SK-N-SH (cell line): ENCODE results near the gene SLC1A3. TPM values are rescaled to one million over a fixed set of nuclear protein-coding genes. Genes with fewer than 3 reads are reported as not detected.
A peak's percentile ranks its signal among the peaks of the same experiment; 100 is the strongest.

ENCODE experiments used
- CTCF ChIA-PET: fragments of 300-600, 350-600 bp; formaldehyde crosslinking; extraction: SDS; loops from one replicate; lab custom pipeline; 2021; lab: Yijun Ruan, JAX
- POLR2A ChIA-PET: fragments of 350-600 bp; sonication (Branson Sonifier 250); formaldehyde crosslinking; extraction: SDS; loops from one replicate; lab custom pipeline; 2020; ENCODE audit warnings: antibody characterized with exemption, inconsistent platforms; lab: Yijun Ruan, JAX
- DNase-seq: peaks from one replicate; pipeline ENCODE4 v3.0.0; 2012
- H2AFZ ChIP-seq: fragments of 200-600 bp; sonication (generic); 2 replicates; pipeline ENCODE4 v1.8.1; 2016; ENCODE audit warnings: antibody characterized with exemption, mild to moderate bottlenecking, low read depth
- H3F3A ChIP-seq: fragments of 200-600 bp; sonication (generic); replicated peaks from 2 replicates; pipeline ENCODE3; 2016; ENCODE audit warnings: antibody characterized with exemption, mild to moderate bottlenecking; ENCODE audit not compliant: insufficient read depth
- H3K27ac ChIP-seq, 2 experiments: fragments of 200-500 bp in 1 of 2; fragments of 200-600 bp in 1 of 2; sonication (Bioruptor generic) in 1 of 2; sonication (generic), shearing (Covaris generic) in 1 of 2; 2 replicates each; pipeline versions ENCODE4 v1.5.1 to v1.6.1; 2014 to 2016; ENCODE audit warnings: low read depth in 2 of 2, inconsistent platforms in 1 of 2, low read length in 1 of 2, mild to moderate bottlenecking in 1 of 2, mixed read lengths in 1 of 2
- H3K27me3 ChIP-seq: fragments of 200-600 bp; sonication (generic), shearing (Covaris generic); 2 replicates; pipeline ENCODE4 v1.6.1; 2016; ENCODE audit warnings: mixed run types; ENCODE audit not compliant: insufficient read depth
- H3K36me3 ChIP-seq, 2 experiments: fragments of 200-500 bp in 1 of 2; fragments of 200-600 bp in 1 of 2; sonication (Bioruptor generic) in 1 of 2; sonication (generic) in 1 of 2; replicated peaks in 1 of 2; 2 replicates each; pipeline versions ENCODE3 to v1.5.1; 2014 to 2016; ENCODE audit warnings: low read length in 1 of 2, mild to moderate bottlenecking in 1 of 2; ENCODE audit not compliant: insufficient read depth in 2 of 2, control insufficient read depth in 1 of 2
- H3K4me1 ChIP-seq, 2 experiments: fragments of 200-500 bp in 1 of 2; fragments of 200-600 bp in 1 of 2; sonication (Bioruptor generic) in 1 of 2; sonication (generic), shearing (Covaris generic) in 1 of 2; 2 replicates each; pipeline versions ENCODE4 v1.5.1 to v1.6.1; 2014 to 2016; ENCODE audit warnings: low read depth in 1 of 2, low read length in 1 of 2, mixed run types in 1 of 2; ENCODE audit not compliant: insufficient read depth in 2 of 2, control insufficient read depth in 1 of 2
- H3K4me2 ChIP-seq: fragments of 200-600 bp; sonication (generic), shearing (Covaris generic); 2 replicates; pipeline ENCODE4 v1.6.1; 2017; ENCODE audit warnings: mixed run types
- H3K4me3 ChIP-seq, 2 experiments: fragments of 200-500 bp in 1 of 2; fragments of 200-600 bp in 1 of 2; sonication (Bioruptor generic) in 1 of 2; sonication (generic), shearing (Covaris generic) in 1 of 2; 2 replicates each; pipeline versions ENCODE4 v1.5.1 to v1.8.1; 2014 to 2016; ENCODE audit warnings: low read depth in 2 of 2, inconsistent platforms in 1 of 2, low read length in 1 of 2, mild to moderate bottlenecking in 1 of 2, mixed read lengths in 1 of 2, moderate library complexity in 1 of 2
- H3K79me2 ChIP-seq: fragments of 200-600 bp; sonication (generic); 2 replicates; pipeline ENCODE4 v1.8.1; 2017; ENCODE audit warnings: mild to moderate bottlenecking; ENCODE audit not compliant: insufficient read depth
- H3K9ac ChIP-seq: fragments of 200-600 bp; sonication (generic); 2 replicates; pipeline ENCODE4 v1.6.1; 2017; ENCODE audit warnings: mixed run types
- H3K9me2 ChIP-seq: fragments of 200-600 bp; sonication (generic); 2 replicates; pipeline ENCODE4 v1.6.1; 2017; ENCODE audit warnings: mixed run types
- H3K9me3 ChIP-seq: fragments of 200-600 bp; sonication (generic); 2 replicates; pipeline ENCODE4 v1.6.1; 2017; ENCODE audit warnings: mixed run types, mild to moderate bottlenecking, moderate library complexity
- H4K20me1 ChIP-seq: fragments of 200-600 bp; sonication (generic); 2 replicates; pipeline ENCODE4 v1.6.1; 2017; ENCODE audit warnings: mild to moderate bottlenecking, mixed run types; ENCODE audit not compliant: insufficient read depth
- EZH2phosphoT487 ChIP-seq: fragments of 200-600 bp; sonication (generic); IDR thresholded peaks from 2 replicates; pipeline ENCODE4 v1.6.1; 2017; ENCODE audit warnings: low read depth, mixed run types, mild to moderate bottlenecking, antibody characterized with exemption, moderate library complexity, borderline replicate concordance
- FOXJ3 ChIP-seq: sonication (generic); formaldehyde crosslinking; IDR thresholded peaks from 2 replicates; pipeline ENCODE4 v1.5.1; 2020; ENCODE audit warnings: mild to moderate bottlenecking, missing genetic modification reagents
- GATA2 ChIP-seq: sonication (generic); formaldehyde crosslinking; IDR thresholded peaks from 2 replicates; pipeline ENCODE4 v1.5.0; 2020; ENCODE audit warnings: mild to moderate bottlenecking, missing genetic modification reagents
- MEF2A ChIP-seq: IDR thresholded peaks from 2 replicates; pipeline ENCODE4 v1.4.0; 2012; ENCODE audit warnings: low read depth, borderline replicate concordance
- MXI1 ChIP-seq: IDR thresholded peaks from 2 replicates; pipeline ENCODE4 v1.6.1; 2012; ENCODE audit warnings: mild to moderate bottlenecking, low read depth, low read length, improper control_type of control experiment
- RCOR1 ChIP-seq: fragments of 150-350 bp; IDR thresholded peaks from 2 replicates; pipeline ENCODE4 v1.6.1; 2017; ENCODE audit warnings: antibody characterized with exemption, low read length
- RXRA ChIP-seq: IDR thresholded peaks from 2 replicates; pipeline ENCODE4 v1.4.0; 2012; ENCODE audit warnings: low read depth, mild to moderate bottlenecking, borderline replicate concordance
- SMC3 ChIP-seq: IDR thresholded peaks from 2 replicates; pipeline ENCODE4 v1.6.1; 2012; ENCODE audit warnings: low read depth, low read length, improper control_type of control experiment
- WGBS: methylation state at CpG from one replicate; pipeline ENCODE4 v1.1.6; 2017; ENCODE audit warnings: low lambda C conversion rate; 5-methylcytosine and 5-hydroxymethylcytosine counted together
- polyA plus RNA-seq, 3 experiments: library from polyadenylated mRNA; depleted of rRNA; stranded (reverse); fragments of >200 nt; gene quantifications; 2 replicates each; pipeline ENCODE4 v1.2.3, GENCODE V29; 2012
- TF ChIP-seq, protein P1 (sequence below): IDR thresholded peaks from 2 replicates; pipeline ENCODE4 v1.4.0; 2012; ENCODE audit warnings: low read depth
- TF ChIP-seq, protein P2 (sequence below): fragments of 200-600 bp; sonication (generic); IDR thresholded peaks from 2 replicates; pipeline ENCODE4 v1.6.1; 2017; ENCODE audit warnings: antibody characterized with exemption, mild to moderate bottlenecking, moderate library complexity
- TF ChIP-seq, protein P3 (sequence below): fragments of 150-350 bp; IDR thresholded peaks from 2 replicates; pipeline ENCODE4 v1.6.1; 2017; ENCODE audit warnings: antibody characterized with exemption, low read length, low read depth, borderline replicate concordance
- TF ChIP-seq, protein P4 (sequence below): IDR thresholded peaks from 2 replicates; pipeline ENCODE4 v1.4.0; 2012; ENCODE audit warnings: low read depth, borderline replicate concordance
- TF ChIP-seq, protein P5 (sequence below): IDR thresholded peaks from 2 replicates; pipeline ENCODE4; 2012

The SLC1A3 gene
- polyA plus RNA-seq, 1 of the 3 experiments (the other 2 are of a cell fraction): not detected

DNA sequence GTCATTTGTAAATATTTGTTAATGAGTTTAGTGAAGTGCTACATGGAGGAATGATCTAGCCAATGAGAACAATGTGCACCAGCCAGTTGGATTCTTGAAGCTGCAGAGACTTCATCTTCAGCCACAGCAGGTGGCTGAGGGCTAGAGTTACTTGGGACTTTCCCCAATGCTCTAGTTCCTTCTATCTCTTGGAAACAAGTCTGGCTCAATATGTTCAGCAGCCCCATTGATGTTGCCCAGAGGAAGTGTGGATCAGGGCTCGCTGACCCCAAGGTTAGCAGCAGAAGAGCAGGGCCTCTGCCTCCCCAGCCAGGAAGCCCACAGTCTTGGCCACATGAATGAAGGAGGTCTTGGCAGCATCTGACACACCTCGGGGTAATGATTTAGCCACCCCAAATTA is 117.5 kb downstream of the SLC1A3 start:
- Histone ChIP-seq H3K4me2 (no peak overlapping the region), H3K79me2 (no peaks in the 10 kb centered on the region), H2AFZ (no peak overlapping the region), H4K20me1 (no peaks in the 10 kb centered on the region), H3K9me2 (no peaks in the 10 kb centered on the region), H3K36me3 (no peaks in the 10 kb centered on the region), H3K9ac (no peak overlapping the region), H3F3A (no peaks in the 10 kb centered on the region), H3K27ac (no peak overlapping the region), H3K4me1 (no peaks in the 10 kb centered on the region; a peak in 1 of 4 replicates), H3K4me3 (no peak overlapping the region), H3K27me3 (peaks cover 4% of the 10 kb centered on the region; the same call in 1 of the 2 replicates), H3K9me3 (no peaks in the 10 kb centered on the region)
- no peak for DNase-seq
- CTCF ChIA-PET: no interaction called here
- POLR2A ChIA-PET: no interaction called here
- no peak for TF ChIP-seq MXI1
- TF ChIP-seq, protein P1, sequence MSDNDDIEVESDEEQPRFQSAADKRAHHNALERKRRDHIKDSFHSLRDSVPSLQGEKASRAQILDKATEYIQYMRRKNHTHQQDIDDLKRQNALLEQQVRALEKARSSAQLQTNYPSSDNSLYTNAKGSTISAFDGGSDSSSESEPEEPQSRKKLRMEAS: no peak
- TF ChIP-seq, protein P2, sequence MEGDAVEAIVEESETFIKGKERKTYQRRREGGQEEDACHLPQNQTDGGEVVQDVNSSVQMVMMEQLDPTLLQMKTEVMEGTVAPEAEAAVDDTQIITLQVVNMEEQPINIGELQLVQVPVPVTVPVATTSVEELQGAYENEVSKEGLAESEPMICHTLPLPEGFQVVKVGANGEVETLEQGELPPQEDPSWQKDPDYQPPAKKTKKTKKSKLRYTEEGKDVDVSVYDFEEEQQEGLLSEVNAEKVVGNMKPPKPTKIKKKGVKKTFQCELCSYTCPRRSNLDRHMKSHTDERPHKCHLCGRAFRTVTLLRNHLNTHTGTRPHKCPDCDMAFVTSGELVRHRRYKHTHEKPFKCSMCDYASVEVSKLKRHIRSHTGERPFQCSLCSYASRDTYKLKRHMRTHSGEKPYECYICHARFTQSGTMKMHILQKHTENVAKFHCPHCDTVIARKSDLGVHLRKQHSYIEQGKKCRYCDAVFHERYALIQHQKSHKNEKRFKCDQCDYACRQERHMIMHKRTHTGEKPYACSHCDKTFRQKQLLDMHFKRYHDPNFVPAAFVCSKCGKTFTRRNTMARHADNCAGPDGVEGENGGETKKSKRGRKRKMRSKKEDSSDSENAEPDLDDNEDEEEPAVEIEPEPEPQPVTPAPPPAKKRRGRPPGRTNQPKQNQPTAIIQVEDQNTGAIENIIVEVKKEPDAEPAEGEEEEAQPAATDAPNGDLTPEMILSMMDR: no peak
- TF ChIP-seq, protein P3, sequence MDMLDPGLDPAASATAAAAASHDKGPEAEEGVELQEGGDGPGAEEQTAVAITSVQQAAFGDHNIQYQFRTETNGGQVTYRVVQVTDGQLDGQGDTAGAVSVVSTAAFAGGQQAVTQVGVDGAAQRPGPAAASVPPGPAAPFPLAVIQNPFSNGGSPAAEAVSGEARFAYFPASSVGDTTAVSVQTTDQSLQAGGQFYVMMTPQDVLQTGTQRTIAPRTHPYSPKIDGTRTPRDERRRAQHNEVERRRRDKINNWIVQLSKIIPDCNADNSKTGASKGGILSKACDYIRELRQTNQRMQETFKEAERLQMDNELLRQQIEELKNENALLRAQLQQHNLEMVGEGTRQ: no peak
- TF ChIP-seq RXRA: no peak
- TF ChIP-seq GATA2 (CRISPR knock-in tag): no peak
- TF ChIP-seq, protein P4, sequence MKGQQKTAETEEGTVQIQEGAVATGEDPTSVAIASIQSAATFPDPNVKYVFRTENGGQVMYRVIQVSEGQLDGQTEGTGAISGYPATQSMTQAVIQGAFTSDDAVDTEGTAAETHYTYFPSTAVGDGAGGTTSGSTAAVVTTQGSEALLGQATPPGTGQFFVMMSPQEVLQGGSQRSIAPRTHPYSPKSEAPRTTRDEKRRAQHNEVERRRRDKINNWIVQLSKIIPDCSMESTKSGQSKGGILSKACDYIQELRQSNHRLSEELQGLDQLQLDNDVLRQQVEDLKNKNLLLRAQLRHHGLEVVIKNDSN: no peak
- TF ChIP-seq FOXJ3 (CRISPR knock-in tag): no peak
- no peak for TF ChIP-seq MEF2A
- TF ChIP-seq EZH2phosphoT487: no peak
- TF ChIP-seq RCOR1: no peak
- 50% methylated on average over 1 of the region's 2 CpGs for WGBS

DNA sequence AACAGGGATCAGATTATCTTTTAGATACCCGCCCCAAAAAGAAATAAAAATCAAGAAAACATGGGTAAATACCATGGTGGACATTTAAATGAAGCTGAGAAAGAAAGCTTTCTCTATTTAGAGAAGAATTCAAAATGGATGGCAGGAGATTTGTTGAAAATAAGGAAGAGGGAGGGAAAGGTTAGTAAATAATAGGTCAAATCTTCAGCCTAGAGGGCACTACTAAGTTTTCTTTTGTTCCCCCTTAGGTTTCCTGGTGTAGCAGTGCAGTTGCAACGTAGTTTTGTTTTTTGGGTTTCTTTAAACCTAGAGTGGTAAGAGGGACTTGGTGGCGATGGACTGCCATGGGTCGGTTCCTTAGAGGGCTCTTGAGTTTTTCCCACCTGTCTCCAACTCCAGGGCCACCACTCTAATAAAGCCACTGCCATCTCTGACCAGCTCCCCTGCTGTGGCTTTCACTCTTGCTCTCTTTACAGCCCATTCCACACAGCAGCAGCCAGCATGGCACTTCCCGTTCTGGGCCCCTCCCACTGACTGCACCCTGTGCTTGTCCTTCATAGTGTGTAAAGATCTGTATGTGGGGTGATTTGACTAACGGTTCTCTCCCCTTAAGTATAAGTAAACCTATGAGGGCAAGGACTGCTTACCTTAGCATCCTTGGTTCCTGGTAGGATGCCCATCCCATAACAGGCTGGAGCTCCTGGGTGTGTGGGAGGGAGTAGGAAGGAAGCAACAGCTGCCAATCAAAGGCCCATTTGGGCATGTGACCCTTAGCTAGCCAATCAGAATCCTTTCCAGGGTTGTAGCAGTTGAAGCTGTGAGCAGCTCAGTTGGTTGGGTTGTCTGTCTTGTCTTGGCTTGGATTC is 118.3 kb downstream of the SLC1A3 start:
- CTCF ChIA-PET: interaction anchor here (0.7 to 1.4 kb wide), 2 partner anchors 20 to 35 kb away, joined by 3 read pairs; no protein-coding TSS in a partner anchor
- Histone ChIP-seq H3K36me3 (no peaks in the 10 kb centered on the region), H3K4me2 (0 out of 2 replicates have a peak overlapping the region, but pooled peaks have one; percentile 15), H3K4me3 (no peak overlapping the region), H3K27me3 (peaks cover 4% of the 10 kb centered on the region; the same call in 1 of the 2 replicates), H4K20me1 (no peaks in the 10 kb centered on the region), H3K27ac (no peak overlapping the region), H3K4me1 (no peaks in the 10 kb centered on the region; a peak in 2 of 4 replicates), H3K9me2 (no peaks in the 10 kb centered on the region), H3K9me3 (no peaks in the 10 kb centered on the region), H3K9ac (no peak overlapping the region), H3K79me2 (no peaks in the 10 kb centered on the region), H3F3A (no peaks in the 10 kb centered on the region), H2AFZ (no peak overlapping the region)
- DNase-seq: no peak
- POLR2A ChIA-PET: no interaction called here
- TF ChIP-seq EZH2phosphoT487: no peak
- no peak for TF ChIP-seq GATA2 (CRISPR knock-in tag)
- TF ChIP-seq, protein P4: peak; percentile 75; the same call in 1 of the 2 replicates
- TF ChIP-seq SMC3: no peak
- TF ChIP-seq, protein P5, sequence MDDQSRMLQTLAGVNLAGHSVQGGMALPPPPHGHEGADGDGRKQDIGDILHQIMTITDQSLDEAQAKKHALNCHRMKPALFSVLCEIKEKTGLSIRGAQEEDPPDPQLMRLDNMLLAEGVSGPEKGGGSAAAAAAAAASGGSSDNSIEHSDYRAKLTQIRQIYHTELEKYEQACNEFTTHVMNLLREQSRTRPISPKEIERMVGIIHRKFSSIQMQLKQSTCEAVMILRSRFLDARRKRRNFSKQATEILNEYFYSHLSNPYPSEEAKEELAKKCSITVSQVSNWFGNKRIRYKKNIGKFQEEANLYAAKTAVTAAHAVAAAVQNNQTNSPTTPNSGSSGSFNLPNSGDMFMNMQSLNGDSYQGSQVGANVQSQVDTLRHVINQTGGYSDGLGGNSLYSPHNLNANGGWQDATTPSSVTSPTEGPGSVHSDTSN: peak; percentile 52; the same call in 1 of the 2 replicates
- WGBS: 27% methylated on average over 6 of the region's 6 CpGs
